DND-41 (cell line): Measurements from ENCODE around the gene CDC45.

Source experiments
- ATAC-seq: fragments of 200-7000 bp; cut with Tn5 transposase; 3 replicates; pipeline ENCODE4 v1.9.1; 2021; ENCODE audit warnings: low read depth; ENCODE audit not compliant: insufficient read depth
- DNase-seq: peaks from one replicate; pipeline ENCODE4 v3.0.0-alpha.2; 2020
- H2AFZ ChIP-seq: 2 replicates; pipeline ENCODE4 v1.6.0; 2012; ENCODE audit warnings: low read depth, low read length
- H3K27ac ChIP-seq: 2 replicates; pipeline ENCODE4 v1.5.1; 2012; ENCODE audit warnings: low read length, inconsistent platforms
- H3K27me3 ChIP-seq: fragments of 200-600 bp; sonication (generic); 2 replicates; pipeline ENCODE4 v1.6.0; 2012; ENCODE audit warnings: low read length, mild to moderate bottlenecking, inconsistent platforms; ENCODE audit not compliant: insufficient read depth, poor library complexity
- H3K36me3 ChIP-seq: 2 replicates; pipeline ENCODE4 v1.5.1; 2012; ENCODE audit warnings: low read length, inconsistent platforms; ENCODE audit not compliant: insufficient read depth
- H3K4me1 ChIP-seq: 2 replicates; pipeline ENCODE4 v1.5.1; 2012; ENCODE audit warnings: mild to moderate bottlenecking, low read length; ENCODE audit not compliant: insufficient read depth
- H3K4me2 ChIP-seq: 2 replicates; pipeline ENCODE4 v1.6.0; 2012; ENCODE audit warnings: mild to moderate bottlenecking, moderate library complexity, low read length, inconsistent platforms; ENCODE audit not compliant: insufficient read depth
- H3K4me3 ChIP-seq, 2 experiments: fragments of 200-600 bp in 1 of 2; shearing (Covaris generic) in 1 of 2; 2 replicates each; pipeline ENCODE4 v1.5.1; 2012 to 2016; ENCODE audit warnings: inconsistent platforms in 2 of 2, low read length in 2 of 2, mild to moderate bottlenecking in 2 of 2, low read depth in 1 of 2, moderate library complexity in 1 of 2
- H3K79me2 ChIP-seq: 2 replicates; pipeline ENCODE4 v1.6.0; 2012; ENCODE audit warnings: low read length, inconsistent platforms; ENCODE audit not compliant: insufficient read depth
- H3K9ac ChIP-seq: 2 replicates; pipeline ENCODE4 v1.6.0; 2012; ENCODE audit warnings: low read depth, mild to moderate bottlenecking, inconsistent platforms, low read length, moderate library complexity
- H3K9me3 ChIP-seq: 2 replicates; pipeline ENCODE4 v1.5.1; 2012; ENCODE audit warnings: low read length, moderate library complexity, mild to moderate bottlenecking, inconsistent platforms; ENCODE audit not compliant: insufficient read depth, severe bottlenecking
- H4K20me1 ChIP-seq: 2 replicates; pipeline ENCODE4 v1.6.0; 2012; ENCODE audit warnings: low read length; ENCODE audit not compliant: insufficient read depth
- CTCF ChIP-seq: IDR thresholded peaks from 2 replicates; pipeline ENCODE4 v1.5.1; 2012; ENCODE audit warnings: borderline replicate concordance, low read length, moderate library complexity, mild to moderate bottlenecking; ENCODE audit not compliant: poor library complexity, severe bottlenecking; ENCODE audit errors: extremely low read depth
- EZH2 ChIP-seq: IDR thresholded peaks from 3 replicates; pipeline ENCODE4 v1.6.1; 2012; ENCODE audit warnings: borderline replicate concordance, low read depth, mild to moderate bottlenecking, moderate library complexity, low read length, inconsistent platforms; ENCODE audit not compliant: severe bottlenecking

CDC45 gene

DNA sequence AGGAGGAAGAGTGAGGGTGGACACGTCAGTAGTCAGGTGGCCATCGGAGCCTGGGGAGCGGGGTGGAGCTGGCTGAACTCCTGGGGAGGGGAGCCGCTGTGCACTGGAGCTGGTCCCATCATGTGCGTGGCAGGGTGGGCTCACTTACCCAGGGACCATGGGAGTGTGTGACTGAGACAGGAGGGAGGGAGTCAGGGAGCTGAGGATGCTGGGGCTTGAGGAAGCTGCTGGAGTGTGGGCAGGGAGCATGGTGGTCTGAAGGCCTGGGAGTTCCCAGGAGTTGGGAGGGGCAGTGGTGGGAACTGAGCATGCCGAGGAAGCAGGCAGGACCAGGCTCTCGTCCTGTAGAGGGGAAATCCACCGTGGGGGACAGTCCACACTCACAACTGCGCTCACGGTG is 26.5 kb downstream of the CDC45 start:
- Histone ChIP-seq H3K4me2 (no peak overlapping the region), H3K4me1 (peaks cover 7% of the 10 kb centered on the region; the same call in 1 of the 2 replicates), H3K27me3 (no peaks in the 10 kb centered on the region), H4K20me1 (peaks cover 11% of the 10 kb centered on the region; the same call in 1 of the 2 replicates), H3K9ac (no peak overlapping the region), H3K9me3 (no peaks in the 10 kb centered on the region), H3K27ac (no peak overlapping the region), H2AFZ (no peak overlapping the region), H3K79me2 (no peaks in the 10 kb centered on the region), H3K4me3 (no peak overlapping the region), H3K36me3 (peaks cover 96% of the 10 kb centered on the region)
- TF ChIP-seq EZH2 (no peak), CTCF (no peak)
- DNase-seq, result no peak
- ATAC-seq, result no peak

- Histone ChIP-seq H3K27ac (no peak overlapping the region), H3K9ac (no peak overlapping the region), H3K4me2 (no peak overlapping the region), H2AFZ (no peak overlapping the region), H3K4me3 (no peak overlapping the region), H3K9me3 (no peaks in the 10 kb centered on the region), H4K20me1 (peaks cover 11% of the 10 kb centered on the region; the same call in 1 of the 2 replicates), H3K79me2 (no peaks in the 10 kb centered on the region), H3K36me3 (peaks cover 96% of the 10 kb centered on the region), H3K27me3 (no peaks in the 10 kb centered on the region), H3K4me1 (peaks cover 7% of the 10 kb centered on the region; the same call in 1 of the 2 replicates)
- DNase-seq (no peak), ATAC-seq (no peak)
- TF ChIP-seq EZH2, result no peak
- no peak for TF ChIP-seq CTCF
These were observed 27.8 kb downstream of the CDC45 start for GRCh38 chr22:19507534-19507861.

GRCh38 chr22:19508024-19508776 is 28.5 kb downstream of the CDC45 start:
- Histone ChIP-seq H3K4me3 (no peak overlapping the region), H3K27me3 (no peaks in the 10 kb centered on the region), H3K9me3 (no peaks in the 10 kb centered on the region), H4K20me1 (peaks cover 11% of the 10 kb centered on the region; the same call in 1 of the 2 replicates), H3K4me1 (peaks cover 7% of the 10 kb centered on the region; the same call in 1 of the 2 replicates), H3K4me2 (no peak overlapping the region), H3K36me3 (peaks cover 97% of the 10 kb centered on the region), H2AFZ (no peak overlapping the region), H3K9ac (no peak overlapping the region), H3K27ac (no peak overlapping the region), H3K79me2 (no peaks in the 10 kb centered on the region)
- TF ChIP-seq EZH2 (no peak), CTCF (no peak)
- no peak for ATAC-seq
- no peak for DNase-seq
